Astrocyte (in vitro differentiated cells and primary cell): ENCODE results near the gene ERCC6L2. TPM values are rescaled to one million over a fixed set of nuclear protein-coding genes. Genes with fewer than 3 reads are reported as not detected.

Experiments
- DNase-seq: peaks from one replicate; pipeline ENCODE4 v3.0.0-alpha.2; 2010; ENCODE audit warnings: low read depth
- FAIRE-seq: peaks from 2 replicates; lab custom pipeline; 2011; peaks lifted over from hg19 to GRCh38; lab: Jason Lieb, UNC
- H2AFZ ChIP-seq: 2 replicates; pipeline ENCODE4 v1.6.0; 2012; ENCODE audit warnings: low read depth, low read length, inconsistent platforms
- H3K27ac ChIP-seq: 2 replicates; pipeline ENCODE4 v1.5.1; 2011; ENCODE audit warnings: low read depth, low read length, inconsistent platforms
- H3K27me3 ChIP-seq: 2 replicates; pipeline ENCODE4 v1.6.0; 2011; ENCODE audit warnings: low read length, inconsistent platforms; ENCODE audit not compliant: insufficient read depth
- H3K36me3 ChIP-seq: 2 replicates; pipeline ENCODE4 v1.5.1; 2011; ENCODE audit warnings: low read length, inconsistent platforms; ENCODE audit not compliant: insufficient read depth
- H3K4me1 ChIP-seq: 2 replicates; pipeline ENCODE4 v1.5.1; 2011; ENCODE audit warnings: low read length, inconsistent platforms; ENCODE audit not compliant: insufficient read depth
- H3K4me2 ChIP-seq: 2 replicates; pipeline ENCODE4 v1.6.0; 2012; ENCODE audit warnings: low read length, inconsistent platforms
- H3K4me3 ChIP-seq: 2 replicates; pipeline ENCODE4 v1.5.1; 2011; ENCODE audit warnings: low read depth, mild to moderate bottlenecking, low read length, inconsistent platforms; ENCODE audit not compliant: insufficient read depth
- H3K79me2 ChIP-seq: 2 replicates; pipeline ENCODE4 v1.6.0; 2012; ENCODE audit warnings: mild to moderate bottlenecking, low read length, inconsistent platforms; ENCODE audit not compliant: insufficient read depth
- H3K9ac ChIP-seq: 2 replicates; pipeline ENCODE4 v1.6.0; 2012; ENCODE audit warnings: mild to moderate bottlenecking, low read length, inconsistent platforms
- H3K9me3 ChIP-seq: 2 replicates; pipeline ENCODE4 v1.5.1; 2012; ENCODE audit warnings: low read depth, mild to moderate bottlenecking, low read length, inconsistent platforms; ENCODE audit not compliant: insufficient read depth
- H4K20me1 ChIP-seq: 2 replicates; pipeline ENCODE4 v1.6.0; 2012; ENCODE audit warnings: low read length, inconsistent platforms; ENCODE audit not compliant: insufficient read depth
- H3K27ac Mint-ChIP-seq: one replicate; pipeline ENCODE4 v1.8.0; 2021; ENCODE audit warnings: mild to moderate bottlenecking, mixed read lengths; ENCODE audit not compliant: unreplicated experiment
- H3K27me3 Mint-ChIP-seq: one replicate; pipeline ENCODE4 v1.8.0; 2021; ENCODE audit warnings: low read depth, mixed read lengths; ENCODE audit not compliant: unreplicated experiment
- H3K36me3 Mint-ChIP-seq: one replicate; pipeline ENCODE4 v1.8.0; 2021; ENCODE audit warnings: low read depth, mixed read lengths; ENCODE audit not compliant: unreplicated experiment
- H3K4me1 Mint-ChIP-seq: one replicate; pipeline ENCODE4 v1.8.0; 2021; ENCODE audit warnings: low read depth, mixed read lengths; ENCODE audit not compliant: unreplicated experiment
- H3K4me3 Mint-ChIP-seq: one replicate; pipeline ENCODE4 v1.8.0; 2021; ENCODE audit warnings: mild to moderate bottlenecking, moderate library complexity, mixed read lengths; ENCODE audit not compliant: unreplicated experiment
- H3K9me3 Mint-ChIP-seq: one replicate; pipeline ENCODE4 v1.8.0; 2021; ENCODE audit warnings: mild to moderate bottlenecking, mixed read lengths; ENCODE audit not compliant: unreplicated experiment
- CTCF ChIP-seq: IDR thresholded peaks from 2 replicates; pipeline ENCODE4 v1.5.1; 2011; ENCODE audit warnings: low read depth, mild to moderate bottlenecking, inconsistent platforms, low read length, moderate library complexity; ENCODE audit not compliant: insufficient read depth
- EZH2 ChIP-seq: IDR thresholded peaks from 2 replicates; pipeline ENCODE4 v1.6.1; 2012; ENCODE audit warnings: mild to moderate bottlenecking, low read length, inconsistent platforms; ENCODE audit not compliant: insufficient read depth
- total RNA-seq: library from RNA; stranded (reverse); gene quantifications from 2 replicates; pipeline ENCODE4 v1.2.1, GENCODE V29; 2021

ERCC6L2 gene
- total RNA-seq, 1 donor from 2014 or later, result 31.9 TPM

DNA sequence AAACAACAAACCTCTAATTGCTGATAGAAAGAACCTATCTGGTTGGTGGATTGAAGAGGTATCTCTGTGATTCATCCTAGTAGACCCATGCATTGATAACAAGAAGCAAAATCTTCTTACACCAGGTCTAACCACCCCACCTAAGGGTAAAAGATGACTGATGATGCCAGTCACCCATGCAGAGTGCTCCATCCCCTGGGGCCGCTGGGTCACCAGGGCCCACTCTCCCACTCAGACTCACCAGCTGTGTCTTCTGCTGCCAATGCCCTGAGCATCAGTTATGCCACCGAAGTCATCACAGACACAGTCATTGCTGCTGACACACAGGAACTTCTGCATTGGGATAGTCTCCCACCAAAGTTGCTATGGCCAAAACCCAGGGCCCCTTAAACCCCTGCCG is 44.7 kb upstream of the ERCC6L2 start:
- Histone ChIP-seq H3K9ac (no peak overlapping the region), H3K4me1 (no peaks in the 10 kb centered on the region), H3K27me3 (peaks cover 37% of the 10 kb centered on the region), H3K36me3 (no peaks in the 10 kb centered on the region), H2AFZ (no peak overlapping the region), H3K27ac (no peak overlapping the region), H3K79me2 (no peaks in the 10 kb centered on the region), H3K9me3 (no peaks in the 10 kb centered on the region), H3K4me3 (no peak overlapping the region), H3K4me2 (no peak overlapping the region), H4K20me1 (no peaks in the 10 kb centered on the region)
- H3K27me3 Mint-ChIP-seq, result peaks cover 32% of the 10 kb centered on the region
- TF ChIP-seq CTCF, result no peak
- TF ChIP-seq EZH2, result no peak
- no peaks in the 10 kb centered on the region for H3K36me3 Mint-ChIP-seq
- H3K9me3 Mint-ChIP-seq, result peaks cover 2% of the 10 kb centered on the region
- no peak for DNase-seq
- H3K27ac Mint-ChIP-seq, result no peak overlapping the region
- peaks cover 15% of the 10 kb centered on the region for H3K4me1 Mint-ChIP-seq
- no peak for FAIRE-seq
- H3K4me3 Mint-ChIP-seq, result no peak overlapping the region

GRCh38 chr9:95831810-95832209 is 43.7 kb upstream of the ERCC6L2 start:
- FAIRE-seq (no peak), DNase-seq (no peak)
- no peak overlapping the region for H3K9ac ChIP-seq
- H3K9me3 ChIP-seq, result no peaks in the 10 kb centered on the region
- Mint-ChIP-seq H3K27me3 (peaks cover 28% of the 10 kb centered on the region), H3K36me3 (no peaks in the 10 kb centered on the region), H3K9me3 (peaks cover 2% of the 10 kb centered on the region), H3K4me1 (peaks cover 23% of the 10 kb centered on the region), H3K4me3 (no peak overlapping the region), H3K27ac (peak overlapping the region; percentile 69)
- no peaks in the 10 kb centered on the region for H3K36me3 ChIP-seq
- H3K4me1 ChIP-seq, result no peaks in the 10 kb centered on the region
- H3K27me3 ChIP-seq, result peaks cover 26% of the 10 kb centered on the region
- no peak overlapping the region for H2AFZ ChIP-seq
- H4K20me1 ChIP-seq, result no peaks in the 10 kb centered on the region
- TF ChIP-seq CTCF, result no peak
- TF ChIP-seq EZH2, result no peak
- H3K27ac ChIP-seq, result no peak overlapping the region
- H3K4me2 ChIP-seq, result no peak overlapping the region
- H3K4me3 ChIP-seq, result no peak overlapping the region
- H3K79me2 ChIP-seq, result no peaks in the 10 kb centered on the region

- H3K4me3 Mint-ChIP-seq, result no peak overlapping the region
- no peak overlapping the region for H3K27ac ChIP-seq
- no peaks in the 10 kb centered on the region for H3K36me3 Mint-ChIP-seq
- H3K4me2 ChIP-seq, result no peak overlapping the region
- TF ChIP-seq CTCF, result no peak
- TF ChIP-seq EZH2, result no peak
- no peaks in the 10 kb centered on the region for H3K36me3 ChIP-seq
- H3K79me2 ChIP-seq, result no peaks in the 10 kb centered on the region
- H4K20me1 ChIP-seq, result no peaks in the 10 kb centered on the region
- H3K4me1 ChIP-seq, result no peaks in the 10 kb centered on the region
- H3K27ac Mint-ChIP-seq, result no peak overlapping the region
- H3K9ac ChIP-seq, result no peak overlapping the region
- H2AFZ ChIP-seq, result no peak overlapping the region
- DNase-seq, result no peak
- H3K9me3 ChIP-seq, result no peaks in the 10 kb centered on the region
- H3K4me1 Mint-ChIP-seq, result peaks cover 25% of the 10 kb centered on the region
- H3K4me3 ChIP-seq, result no peak overlapping the region
- FAIRE-seq, result no peak
- H3K9me3 Mint-ChIP-seq, result peaks cover 2% of the 10 kb centered on the region
- H3K27me3 Mint-ChIP-seq, result peaks cover 14% of the 10 kb centered on the region
- H3K27me3 ChIP-seq, result peaks cover 11% of the 10 kb centered on the region
Observed at GRCh38 chr9:95833546-95834178, 41.8 kb upstream of the ERCC6L2 start.
